ENCODE results near the gene G3BP1. TPM values are rescaled to one million over a fixed set of nuclear protein-coding genes. Genes with fewer than 3 reads are reported as not detected.
"Not testable (repeated sequence)": the region's sequence is repeated elsewhere in the genome, so short reads cannot be mapped to it uniquely, and the experiment has no call there.

The G3BP1 gene
- total RNA-seq, 1 experiment from 2014 or later = 342 TPM

- no peak for DNase-seq (ENCODE audit: low read depth)
These were observed 85.1 kb downstream of the G3BP1 start for GRCh38 chr5:151856861-151857260.

GRCh38 chr5:151860867-151861266 lies 89.1 kb downstream of the G3BP1 start:
- DNase-seq (ENCODE audit: low read depth) = not testable (repeated sequence)

Other genes starting within 250 kb of the G3BP1 start
- gene FAT2, start 180.6 kb upstream of the G3BP1 start, total RNA-seq (2014; rRNA removed; shearing (Covaris generic)) = 0.06 and 0.07 TPM in 2 replicates
- 955 and 1,238 TPM in 2 replicates for gene SPARC, start 85.0 kb upstream of the G3BP1 start, total RNA-seq (2014; rRNA removed; shearing (Covaris generic))
- gene ATOX1, start 13.3 kb upstream of the G3BP1 start, total RNA-seq (2014; rRNA removed; shearing (Covaris generic)) = 208 and 248 TPM in 2 replicates
- not detected in 2 replicates for gene GLRA1, start 152.9 kb downstream of the G3BP1 start, total RNA-seq (2014; rRNA removed; shearing (Covaris generic))